HTERT RPE-1 (cell line): ENCODE data around the gene UQCRHL.
"Not testable (repeated sequence)": the region's sequence is repeated elsewhere in the genome, so short reads cannot be mapped to it uniquely, and the experiment has no call there.

ENCODE experiments used
- in situ Hi-C: fragments of 300-500 bp; cut with MboI; formaldehyde crosslinking; loops from 4 replicates; pipeline ENCODE4 v1.14.3; 2020; ENCODE audit warnings: low sequenced_read_pairs

Gene UQCRHL

GRCh38 chr1:15807549-15807948 lies at the start of gene UQCRHL:
UQCRHL (minus strand) TSS chr1:15807649; CDS start chr1:15807649, 0 bp downstream.
- in situ Hi-C loops, result not testable (repeated sequence)

- in situ Hi-C loops, result no loop called here
Measured at GRCh38 chr1:15856888-15857287, 49.4 kb upstream of the UQCRHL start.

GRCh38 chr1:15852828-15853302 lies 45.4 kb upstream of the UQCRHL start:
- in situ Hi-C loops, result no loop called here

GRCh38 chr1:15852036-15852827 lies 44.8 kb upstream of the UQCRHL start:
- in situ Hi-C loops, result no loop called here

GRCh38 chr1:15851210-15852035 lies 44.0 kb upstream of the UQCRHL start:
- in situ Hi-C loops, result no loop called here

GRCh38 chr1:15850471-15851001 lies 43.1 kb upstream of the UQCRHL start:
- in situ Hi-C loops, result no loop called here

- in situ Hi-C loops, result no loop called here
Measured at GRCh38 chr1:15849775-15850324, 42.4 kb upstream of the UQCRHL start.

- in situ Hi-C loops, result no loop called here
Measured at GRCh38 chr1:15848929-15849774, 41.7 kb upstream of the UQCRHL start.

GRCh38 chr1:15848143-15848928 lies 40.9 kb upstream of the UQCRHL start:
- in situ Hi-C loops, result no loop called here

- in situ Hi-C loops, result no loop called here
Measured at GRCh38 chr1:15847893-15848142, 40.4 kb upstream of the UQCRHL start.

GRCh38 chr1:15847100-15847892 lies 39.8 kb upstream of the UQCRHL start, which contains the start of gene SPEN:
SPEN (plus strand) TSS chr1:15847707; CDS start chr1:15848068, 361 bp downstream.
- in situ Hi-C loops, result no loop called here

- in situ Hi-C loops, result not testable (repeated sequence)
Measured at GRCh38 chr1:15846056-15846455, 38.6 kb upstream of the UQCRHL start.

- in situ Hi-C loops, result no loop called here
Measured at GRCh38 chr1:15843826-15844572, 36.5 kb upstream of the UQCRHL start.

- in situ Hi-C loops, result no loop called here
Measured at GRCh38 chr1:15838721-15839120, 31.3 kb upstream of the UQCRHL start.

GRCh38 chr1:15837931-15838330 lies 30.5 kb upstream of the UQCRHL start:
- in situ Hi-C loops, result no loop called here

GRCh38 chr1:15836772-15837669 lies 29.6 kb upstream of the UQCRHL start:
- in situ Hi-C loops, result no loop called here

GRCh38 chr1:15836511-15836771 lies 29.0 kb upstream of the UQCRHL start:
- in situ Hi-C loops, result not testable (repeated sequence)
